HG02973 (cell line): ENCODE results near the gene TEX13D.

Experiments used
- ATAC-seq: cut with Tn5 transposase; IDR thresholded peaks from one replicate; pipeline ENCODE4 v1.9.1; 2021; ENCODE audit warnings: moderate library complexity; ENCODE audit not compliant: unreplicated experiment

TEX13D gene

DNA sequence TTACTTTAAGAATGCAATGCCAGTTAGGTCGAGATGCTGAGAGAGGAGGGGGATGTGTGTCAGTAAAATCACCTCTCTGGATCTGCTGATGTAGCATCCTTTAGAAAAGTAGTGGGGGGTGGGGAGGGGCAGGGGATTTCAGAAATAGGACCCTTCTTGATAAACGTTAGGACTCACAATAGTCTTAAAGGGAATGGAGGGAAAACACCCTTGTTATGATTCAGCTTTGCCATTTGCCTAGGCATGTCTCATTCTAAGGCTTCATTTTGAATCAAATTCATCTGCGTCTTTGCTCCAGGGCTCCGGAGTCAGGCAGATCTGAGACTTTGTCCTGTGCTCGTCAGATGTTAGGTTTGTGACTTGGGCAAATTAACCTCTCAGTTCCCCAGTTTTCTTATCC lies 14.8 kb downstream of the TEX13D start:
- ATAC-seq = no peak

DNA sequence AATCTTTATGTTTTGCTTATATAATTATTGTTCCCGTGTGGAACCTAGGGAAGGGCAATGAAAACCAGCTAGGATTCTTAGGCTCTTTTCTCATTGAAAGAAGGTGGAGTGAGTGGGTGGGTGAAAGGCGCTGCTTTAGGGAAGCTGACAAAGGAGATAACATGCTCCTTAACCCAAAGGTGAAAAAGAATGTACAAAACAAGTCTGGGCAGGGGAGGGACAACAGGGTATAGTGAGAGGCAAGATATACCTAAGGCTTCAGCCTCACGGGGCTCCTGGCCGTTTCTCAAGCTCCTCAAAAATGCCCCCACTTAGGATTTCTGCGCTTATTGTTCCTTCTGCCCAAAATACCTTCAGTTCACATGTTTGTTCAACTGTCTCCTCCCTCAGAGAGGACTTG lies 15.7 kb downstream of the TEX13D start:
- ATAC-seq = no peak

DNA sequence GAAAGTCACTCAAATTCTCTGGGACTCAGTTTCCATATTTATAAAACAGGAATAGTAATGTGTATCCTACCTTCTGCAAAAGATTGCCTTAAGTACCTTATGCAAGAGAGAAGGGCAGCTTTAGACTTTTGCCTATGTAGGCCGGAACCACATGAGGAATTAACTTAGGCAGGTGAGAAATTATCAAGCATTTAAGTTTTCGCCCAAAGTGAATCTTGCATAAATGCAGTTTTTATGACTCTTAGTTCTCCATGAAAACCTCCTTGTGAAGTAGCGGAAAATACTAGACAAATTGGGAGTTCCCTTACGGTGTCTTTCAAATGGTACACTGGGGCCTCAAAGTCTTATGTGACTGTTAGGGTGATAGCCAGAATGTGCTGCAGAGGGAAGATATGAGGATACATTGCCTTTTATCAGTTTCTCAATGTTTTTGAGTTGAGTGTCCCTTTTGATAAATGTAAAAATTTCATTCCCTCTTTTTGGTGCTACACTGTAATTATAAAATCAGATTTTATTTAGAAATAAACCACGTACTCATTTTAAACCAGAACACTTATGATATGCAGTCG lies 16.5 kb downstream of the TEX13D start:
- no peak for ATAC-seq

DNA sequence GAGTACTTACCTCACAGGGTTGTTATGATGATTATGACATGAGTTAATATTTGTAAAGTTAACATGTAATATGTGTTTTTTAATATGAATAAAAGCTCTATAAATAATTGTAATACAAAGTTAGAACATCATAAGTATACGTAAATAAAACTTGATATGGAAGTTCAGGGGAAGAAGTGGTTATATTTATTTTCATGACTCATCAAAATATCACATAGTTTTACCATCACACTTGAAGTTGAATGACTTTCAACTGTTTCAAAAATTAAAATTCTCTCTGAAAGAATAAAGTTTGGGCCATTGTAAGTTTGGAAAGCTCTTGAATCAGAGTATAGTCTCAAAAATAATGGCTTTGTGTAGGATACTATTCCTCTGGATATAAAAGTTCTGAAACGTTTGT lies 22.2 kb downstream of the TEX13D start:
- no peak for ATAC-seq

DNA sequence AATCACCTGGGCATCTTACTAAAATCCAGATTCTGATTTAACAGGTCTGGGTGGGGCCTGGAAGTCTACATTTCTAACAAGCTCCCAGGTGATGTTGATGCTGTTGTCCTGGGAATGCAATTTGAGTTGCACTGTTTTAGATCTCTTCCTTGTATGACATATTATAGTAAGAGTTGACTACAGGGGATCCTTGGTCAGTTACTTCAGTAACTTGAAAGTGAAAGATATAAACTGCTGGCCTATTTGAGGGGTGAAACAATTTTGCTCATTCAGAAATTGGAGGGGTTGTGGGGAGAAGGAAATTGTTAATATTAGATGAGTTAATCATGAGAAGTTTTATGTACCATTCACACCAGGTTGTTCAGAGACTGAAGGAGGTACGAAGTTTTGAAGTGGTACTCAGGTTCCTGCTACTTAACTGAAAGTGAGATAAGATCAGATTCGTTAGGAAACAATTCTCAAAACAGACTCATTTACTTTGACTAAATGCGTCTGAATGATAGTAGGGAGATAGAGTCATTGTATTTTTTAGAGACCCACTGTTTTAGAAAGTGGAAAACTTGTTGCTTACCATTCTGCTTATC lies 26.4 kb downstream of the TEX13D start:
- no peak for ATAC-seq

DNA sequence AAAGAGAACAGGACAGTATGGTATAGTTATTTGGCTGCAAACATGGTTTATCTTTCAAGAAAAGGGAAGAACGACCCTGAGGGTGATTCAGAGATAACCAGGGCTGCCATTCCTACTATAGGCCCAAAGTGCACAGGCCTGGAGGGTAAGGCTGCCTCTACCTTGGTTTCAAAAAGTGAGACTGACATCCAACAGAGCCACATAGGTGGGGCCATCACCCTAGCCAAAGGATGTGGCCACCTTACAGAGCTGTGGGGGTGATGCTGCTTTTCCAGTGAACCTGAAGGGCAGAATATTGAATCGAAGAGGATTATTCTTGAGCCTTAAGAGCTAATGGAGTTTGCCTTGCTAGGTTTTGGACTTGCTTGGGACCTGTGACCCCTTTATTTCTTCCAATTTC lies 29.6 kb downstream of the TEX13D start:
- no peak for ATAC-seq

DNA sequence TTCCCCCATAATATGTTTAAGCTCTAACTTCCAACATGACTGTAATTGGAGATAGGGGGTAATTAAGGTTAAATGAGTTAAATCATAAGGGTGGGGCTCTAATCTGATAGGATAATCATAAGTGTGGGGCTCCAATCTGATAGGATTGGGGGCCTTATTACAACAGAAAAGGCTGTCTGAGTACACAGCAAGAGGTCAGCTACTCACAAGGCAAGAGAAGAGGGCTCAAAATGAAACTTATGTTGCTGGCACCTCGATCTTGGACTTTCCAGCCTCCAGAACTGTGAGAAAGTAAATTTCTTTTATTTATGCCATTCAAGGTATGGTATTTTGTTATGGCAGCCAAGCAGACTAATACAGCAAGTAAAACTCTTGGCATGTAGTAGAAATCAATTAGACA lies 30.3 kb downstream of the TEX13D start:
- no peak for ATAC-seq

DNA sequence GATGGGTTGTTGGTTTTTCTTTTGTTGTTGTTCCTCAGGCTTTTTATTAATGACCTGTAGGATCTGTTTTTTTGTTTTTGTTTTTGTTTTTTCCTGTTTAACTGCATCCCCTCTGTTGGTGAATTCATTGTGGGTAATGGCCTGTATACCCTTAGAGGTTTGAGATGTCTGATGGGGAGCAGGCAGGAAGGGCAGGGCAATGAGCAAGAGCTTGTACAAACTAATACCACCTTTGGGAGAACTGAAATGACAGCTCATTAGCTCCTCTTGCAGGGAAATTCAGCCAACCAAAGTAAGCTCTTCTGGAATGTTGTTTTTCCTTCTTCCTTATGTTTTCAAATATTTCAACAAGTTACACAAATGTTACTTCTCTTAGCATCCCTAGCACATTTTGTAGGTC lies 37.3 kb downstream of the TEX13D start:
- no peak for ATAC-seq

DNA sequence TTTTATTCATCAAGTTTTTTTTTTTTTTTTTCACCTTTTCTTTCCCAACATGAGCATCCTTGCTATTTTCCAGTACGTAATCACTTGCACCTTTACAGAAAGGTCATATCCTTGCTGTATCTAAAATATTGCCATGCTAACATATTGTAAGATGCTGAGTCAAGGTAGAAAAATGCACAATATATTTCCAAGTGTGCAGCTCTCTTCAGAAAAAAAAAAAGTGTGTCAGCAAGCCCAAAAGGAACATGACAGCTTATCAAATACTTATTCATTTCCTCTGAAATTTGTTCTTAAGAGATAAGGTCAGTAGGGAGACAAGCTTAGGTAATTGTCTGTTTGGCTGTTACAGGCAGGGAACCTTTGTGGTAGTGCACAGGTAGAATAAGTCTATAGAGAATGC lies 40.9 kb downstream of the TEX13D start:
- no peak for ATAC-seq

DNA sequence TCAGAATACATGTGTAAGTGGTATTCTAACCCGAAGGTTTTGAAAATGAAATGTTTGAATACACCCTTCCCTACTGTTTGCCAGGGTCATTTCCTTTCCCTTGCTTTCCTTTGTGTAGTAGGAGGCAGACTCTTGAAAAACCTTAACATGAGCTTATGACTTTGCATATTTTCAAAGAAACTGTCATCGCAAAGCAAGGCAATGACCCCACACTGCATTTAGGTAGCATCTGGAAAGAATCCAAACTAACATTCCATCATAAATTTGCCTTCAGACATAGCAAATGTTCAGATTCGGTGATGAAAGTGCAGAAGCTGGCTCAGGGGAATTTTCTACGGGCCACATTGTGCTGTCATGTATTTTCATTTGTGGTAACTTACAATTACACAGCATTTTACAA lies 46.2 kb downstream of the TEX13D start:
- ATAC-seq = no peak

DNA sequence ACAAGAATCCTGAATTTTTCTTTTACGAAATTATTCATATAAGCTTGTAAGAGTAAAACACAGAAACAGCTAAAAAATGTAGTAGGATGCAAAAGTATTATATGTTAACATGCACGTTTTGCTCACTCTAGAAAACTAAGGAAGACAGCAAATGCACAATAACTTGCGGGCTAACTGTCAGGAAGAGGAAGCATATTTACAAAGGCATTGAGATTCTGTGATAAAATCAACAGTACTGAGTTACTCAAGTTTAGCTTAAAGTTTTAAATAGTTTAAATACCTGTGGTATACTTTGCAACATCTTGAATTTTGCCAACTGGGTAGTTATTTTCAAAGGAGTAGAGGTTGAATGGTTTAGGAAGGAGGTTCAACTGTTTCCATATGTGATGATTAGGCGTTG lies 50.9 kb downstream of the TEX13D start:
- ATAC-seq = no peak

DNA sequence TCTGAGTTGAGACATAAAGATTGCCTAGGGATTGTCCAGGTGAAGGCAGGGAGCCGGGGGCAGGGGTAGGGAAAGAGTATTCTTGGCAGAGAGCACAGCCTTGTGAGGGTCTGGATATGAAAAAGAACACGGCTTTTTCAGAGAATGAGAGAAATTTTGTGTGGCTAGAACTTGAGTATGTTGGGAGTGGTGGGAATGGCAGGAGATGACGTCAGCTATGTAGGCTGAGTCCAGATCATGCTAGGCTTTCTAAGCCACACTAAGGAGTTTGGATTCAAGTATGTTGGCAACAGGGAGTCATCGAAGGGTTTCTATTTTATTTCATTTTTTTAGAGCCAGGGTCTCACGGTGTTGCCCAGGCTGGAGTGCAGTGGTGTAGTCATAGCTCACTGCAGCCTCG lies 53.9 kb downstream of the TEX13D start:
- no peak for ATAC-seq
